GM23338 (cell line): ENCODE data around the gene ATF6. TPM values are rescaled to one million over a fixed set of nuclear protein-coding genes. Genes with fewer than 3 reads are reported as not detected.

Source experiments
- ATAC-seq: fragments of 200-7000 bp; cut with Tn5 transposase; 3 replicates; pipeline ENCODE4 v1.9.1; 2020
- DNase-seq: peaks from one replicate; pipeline ENCODE4 v3.0.0-alpha.2; 2015; ENCODE audit warnings: low spot score
- H2AFZ ChIP-seq: fragments of 200-600 bp; sonication (generic); 2 replicates; pipeline ENCODE4 v1.8.0; 2016; ENCODE audit warnings: antibody characterized with exemption, mild to moderate bottlenecking, moderate library complexity
- H3F3A ChIP-seq: fragments of 200-600 bp; sonication (generic); replicated peaks from 2 replicates; pipeline ENCODE4 v1.8.0; 2017; ENCODE audit warnings: antibody characterized with exemption, mixed run types, low read depth
- H3K27ac ChIP-seq: fragments of 200-600 bp; sonication (generic); 2 replicates; pipeline ENCODE4 v1.6.1; 2016; ENCODE audit warnings: low read depth
- H3K27me3 ChIP-seq: fragments of 200-600 bp; sonication (generic); 2 replicates; pipeline ENCODE4 v1.8.0; 2016; ENCODE audit warnings: mild to moderate bottlenecking, mixed run types, moderate library complexity; ENCODE audit not compliant: insufficient read depth
- H3K36me3 ChIP-seq: fragments of 200-600 bp; sonication (generic); 2 replicates; pipeline ENCODE4 v1.8.0; 2016; ENCODE audit warnings: mild to moderate bottlenecking; ENCODE audit not compliant: insufficient read depth
- H3K4me1 ChIP-seq: fragments of 200-600 bp; sonication (generic); 2 replicates; pipeline ENCODE4 v1.8.0; 2016; ENCODE audit warnings: mild to moderate bottlenecking, moderate library complexity; ENCODE audit not compliant: insufficient read depth
- H3K4me2 ChIP-seq: fragments of 200-600 bp; sonication (generic); 2 replicates; pipeline ENCODE4 v1.7.1; 2017; ENCODE audit warnings: mixed run types
- H3K4me3 ChIP-seq: fragments of 200-600 bp; sonication (generic); 2 replicates; pipeline ENCODE4 v1.6.1; 2016; ENCODE audit warnings: mixed run types
- H3K79me2 ChIP-seq: fragments of 200-600 bp; sonication (generic); replicated peaks from 2 replicates; pipeline ENCODE4 v1.8.0; 2017; ENCODE audit warnings: mild to moderate bottlenecking; ENCODE audit not compliant: insufficient read depth
- H3K9me2 ChIP-seq: fragments of 200-600 bp; sonication (generic); 2 replicates; pipeline ENCODE4 v1.8.0; 2017; ENCODE audit not compliant: insufficient read depth
- H4K20me1 ChIP-seq: fragments of 200-600 bp; sonication (generic); replicated peaks from 2 replicates; pipeline ENCODE4 v1.8.0; 2017; ENCODE audit warnings: mild to moderate bottlenecking; ENCODE audit not compliant: insufficient read depth
- H3K27ac Mint-ChIP-seq: 2 replicates; pipeline ENCODE4 v1.8.0; 2020; ENCODE audit warnings: inconsistent platforms, mild to moderate bottlenecking, moderate library complexity, mixed read lengths
- H3K27me3 Mint-ChIP-seq: 3 replicates; pipeline ENCODE4 v1.8.0; 2022; ENCODE audit warnings: low read depth, mild to moderate bottlenecking, moderate library complexity, mixed read lengths, inconsistent platforms; ENCODE audit not compliant: insufficient read depth, poor library complexity
- H3K36me3 Mint-ChIP-seq: 3 replicates; pipeline ENCODE4 v1.8.0; 2021; ENCODE audit warnings: low read depth, mild to moderate bottlenecking, inconsistent platforms, moderate library complexity, mixed read lengths
- H3K4me1 Mint-ChIP-seq: 3 replicates; pipeline ENCODE4 v1.8.0; 2020; ENCODE audit warnings: mild to moderate bottlenecking, inconsistent platforms, mixed read lengths
- H3K4me3 Mint-ChIP-seq: 3 replicates; pipeline ENCODE4 v1.8.0; 2021; ENCODE audit warnings: moderate library complexity, mild to moderate bottlenecking, inconsistent platforms, mixed read lengths
- H3K9me3 Mint-ChIP-seq: 3 replicates; pipeline ENCODE4 v1.8.0; 2020; ENCODE audit warnings: moderate library complexity, mild to moderate bottlenecking, inconsistent platforms, mixed read lengths
- EZH2phosphoT487 ChIP-seq: fragments of 200-600 bp; sonication (generic); IDR thresholded peaks from one replicate; pipeline ENCODE4 v1.8.1; 2018; ENCODE audit warnings: antibody characterized with exemption; ENCODE audit not compliant: unreplicated experiment
- POLR2AphosphoS5 ChIP-seq: IDR thresholded peaks from 2 replicates; pipeline ENCODE4 v1.6.1; 2016; ENCODE audit warnings: antibody characterized with exemption, low read depth
- STAT1 ChIP-seq: IDR thresholded peaks from one replicate; pipeline ENCODE4 v1.6.1; 2016; ENCODE audit warnings: antibody characterized with exemption; ENCODE audit not compliant: unreplicated experiment
- polyA plus RNA-seq: library from polyadenylated mRNA; unstranded; fragments of >200 nt; fragmentation: Nextera tagmentation; extraction: Ambion mirVana; gene quantifications from 2 replicates; pipeline ENCODE4 v1.2.1, GENCODE V29; 2016
- total RNA-seq: library from RNA; depleted of rRNA; stranded (reverse); fragments of >200 nt; shearing (Covaris generic); gene quantifications from 2 replicates; pipeline ENCODE4 v1.2.3, GENCODE V29; 2014
- TF ChIP-seq, protein P1 (sequence below): IDR thresholded peaks from one replicate; pipeline ENCODE4 v1.6.1; 2018; ENCODE audit warnings: antibody characterized with exemption; ENCODE audit not compliant: unreplicated experiment
- TF ChIP-seq, protein P2 (sequence below): IDR thresholded peaks from 2 replicates; pipeline ENCODE4 v1.6.1; 2016; ENCODE audit warnings: antibody characterized with exemption
- TF ChIP-seq, protein P3 (sequence below), 2 experiments: fragments of 200-600 bp in 1 of 2; sonication (generic) in 1 of 2; conservative IDR thresholded peaks; 2 replicates each; pipeline versions ENCODE4 v1.5.1 to v1.6.1; 2016 to 2017; ENCODE audit warnings: antibody characterized with exemption in 2 of 2, low read depth in 2 of 2, mild to moderate bottlenecking in 2 of 2, moderate library complexity in 1 of 2

ATF6 gene
- total and polyA plus RNA-seq, 2 experiments from 2014 or later = 5.0 to 13.5 TPM

DNA sequence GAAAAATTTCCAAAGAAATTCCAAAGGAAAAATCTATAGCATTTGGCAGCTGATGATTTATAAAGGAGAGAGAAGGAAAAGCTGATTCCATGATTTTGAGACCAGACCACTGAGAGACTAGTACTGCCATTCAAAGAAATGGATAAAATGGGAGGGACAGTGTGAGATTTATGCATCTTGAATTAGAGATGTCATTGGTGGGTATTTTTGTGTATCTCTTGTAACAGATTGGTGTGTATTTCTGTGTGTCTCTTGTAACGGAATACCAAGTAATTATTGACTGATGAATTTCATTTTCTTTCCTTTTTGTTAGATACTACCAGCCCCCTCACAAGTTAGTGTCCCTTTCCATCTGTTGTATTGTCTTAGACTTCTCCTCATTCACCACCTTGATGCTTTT, 155.4 kb downstream of the ATF6 start:
- Histone ChIP-seq H4K20me1 (no peaks in the 10 kb centered on the region), H3K4me3 (no peak overlapping the region), H3K27me3 (no peaks in the 10 kb centered on the region), H3K9me2 (no peaks in the 10 kb centered on the region), H3F3A (no peaks in the 10 kb centered on the region), H3K79me2 (no peaks in the 10 kb centered on the region), H3K4me1 (no peaks in the 10 kb centered on the region), H3K4me2 (no peak overlapping the region), H2AFZ (no peak overlapping the region), H3K36me3 (no peaks in the 10 kb centered on the region), H3K27ac (no peak overlapping the region)
- H3K36me3 Mint-ChIP-seq = no peaks in the 10 kb centered on the region
- DNase-seq = no peak
- H3K4me1 Mint-ChIP-seq = no peaks in the 10 kb centered on the region
- H3K4me3 Mint-ChIP-seq = no peak overlapping the region
- peaks cover 2% of the 10 kb centered on the region for H3K27me3 Mint-ChIP-seq
- no peak overlapping the region for H3K27ac Mint-ChIP-seq
- TF ChIP-seq, protein P1, sequence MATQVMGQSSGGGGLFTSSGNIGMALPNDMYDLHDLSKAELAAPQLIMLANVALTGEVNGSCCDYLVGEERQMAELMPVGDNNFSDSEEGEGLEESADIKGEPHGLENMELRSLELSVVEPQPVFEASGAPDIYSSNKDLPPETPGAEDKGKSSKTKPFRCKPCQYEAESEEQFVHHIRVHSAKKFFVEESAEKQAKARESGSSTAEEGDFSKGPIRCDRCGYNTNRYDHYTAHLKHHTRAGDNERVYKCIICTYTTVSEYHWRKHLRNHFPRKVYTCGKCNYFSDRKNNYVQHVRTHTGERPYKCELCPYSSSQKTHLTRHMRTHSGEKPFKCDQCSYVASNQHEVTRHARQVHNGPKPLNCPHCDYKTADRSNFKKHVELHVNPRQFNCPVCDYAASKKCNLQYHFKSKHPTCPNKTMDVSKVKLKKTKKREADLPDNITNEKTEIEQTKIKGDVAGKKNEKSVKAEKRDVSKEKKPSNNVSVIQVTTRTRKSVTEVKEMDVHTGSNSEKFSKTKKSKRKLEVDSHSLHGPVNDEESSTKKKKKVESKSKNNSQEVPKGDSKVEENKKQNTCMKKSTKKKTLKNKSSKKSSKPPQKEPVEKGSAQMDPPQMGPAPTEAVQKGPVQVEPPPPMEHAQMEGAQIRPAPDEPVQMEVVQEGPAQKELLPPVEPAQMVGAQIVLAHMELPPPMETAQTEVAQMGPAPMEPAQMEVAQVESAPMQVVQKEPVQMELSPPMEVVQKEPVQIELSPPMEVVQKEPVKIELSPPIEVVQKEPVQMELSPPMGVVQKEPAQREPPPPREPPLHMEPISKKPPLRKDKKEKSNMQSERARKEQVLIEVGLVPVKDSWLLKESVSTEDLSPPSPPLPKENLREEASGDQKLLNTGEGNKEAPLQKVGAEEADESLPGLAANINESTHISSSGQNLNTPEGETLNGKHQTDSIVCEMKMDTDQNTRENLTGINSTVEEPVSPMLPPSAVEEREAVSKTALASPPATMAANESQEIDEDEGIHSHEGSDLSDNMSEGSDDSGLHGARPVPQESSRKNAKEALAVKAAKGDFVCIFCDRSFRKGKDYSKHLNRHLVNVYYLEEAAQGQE = no peak
- ATAC-seq = no peak
- no peaks in the 10 kb centered on the region for H3K9me3 Mint-ChIP-seq

DNA sequence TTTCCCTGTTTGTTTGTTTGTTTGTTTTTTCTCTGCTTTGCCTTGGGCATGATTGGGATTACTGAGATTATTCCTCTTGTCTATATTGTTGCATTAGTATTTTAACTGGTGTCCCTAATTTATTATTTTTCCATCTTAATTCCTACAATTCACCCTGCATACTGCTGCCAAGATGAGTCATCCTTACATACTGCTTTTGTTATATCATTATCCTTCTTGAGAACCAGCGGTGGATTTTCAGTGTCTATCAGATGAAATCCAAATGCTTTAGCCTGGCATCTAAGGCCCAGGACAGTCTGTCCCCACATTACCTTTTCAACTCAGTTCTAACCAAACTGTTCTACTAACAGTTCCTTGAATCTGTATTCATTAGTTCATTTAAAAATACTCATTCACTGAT, 155.9 kb downstream of the ATF6 start:
- H3K27ac Mint-ChIP-seq = no peak overlapping the region

DNA sequence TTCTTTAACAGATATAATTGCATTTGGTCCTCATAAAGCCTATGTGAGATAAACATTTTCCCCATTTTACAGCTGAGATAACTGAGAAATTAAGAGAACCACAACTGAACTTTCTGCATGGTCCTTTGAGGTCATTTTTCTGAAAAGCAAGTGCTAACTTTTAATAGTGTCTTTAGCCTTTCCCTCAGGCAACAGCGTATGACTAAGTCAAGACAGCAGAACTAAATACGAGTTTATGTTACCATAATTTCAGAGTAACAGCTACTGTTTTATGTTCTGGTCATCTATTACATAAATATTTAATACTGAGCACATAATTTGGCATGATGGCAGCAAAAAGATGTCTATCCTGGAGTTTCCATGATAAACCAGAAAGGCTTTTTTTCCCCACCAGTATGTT, 161.9 kb downstream of the ATF6 start:
- Histone ChIP-seq H3K9me2 (no peaks in the 10 kb centered on the region), H4K20me1 (no peaks in the 10 kb centered on the region), H3K4me1 (no peaks in the 10 kb centered on the region), H3K79me2 (no peaks in the 10 kb centered on the region), H2AFZ (no peak overlapping the region), H3K4me3 (no peak overlapping the region), H3K27ac (no peak overlapping the region), H3F3A (no peaks in the 10 kb centered on the region), H3K27me3 (no peaks in the 10 kb centered on the region), H3K36me3 (no peaks in the 10 kb centered on the region), H3K4me2 (no peak overlapping the region)
- DNase-seq (no peak), ATAC-seq (no peak)
- Mint-ChIP-seq H3K9me3 (no peaks in the 10 kb centered on the region), H3K27me3 (no peaks in the 10 kb centered on the region), H3K27ac (no peak overlapping the region), H3K4me1 (no peaks in the 10 kb centered on the region), H3K36me3 (no peaks in the 10 kb centered on the region), H3K4me3 (no peak overlapping the region)
- TF ChIP-seq, protein P2, sequence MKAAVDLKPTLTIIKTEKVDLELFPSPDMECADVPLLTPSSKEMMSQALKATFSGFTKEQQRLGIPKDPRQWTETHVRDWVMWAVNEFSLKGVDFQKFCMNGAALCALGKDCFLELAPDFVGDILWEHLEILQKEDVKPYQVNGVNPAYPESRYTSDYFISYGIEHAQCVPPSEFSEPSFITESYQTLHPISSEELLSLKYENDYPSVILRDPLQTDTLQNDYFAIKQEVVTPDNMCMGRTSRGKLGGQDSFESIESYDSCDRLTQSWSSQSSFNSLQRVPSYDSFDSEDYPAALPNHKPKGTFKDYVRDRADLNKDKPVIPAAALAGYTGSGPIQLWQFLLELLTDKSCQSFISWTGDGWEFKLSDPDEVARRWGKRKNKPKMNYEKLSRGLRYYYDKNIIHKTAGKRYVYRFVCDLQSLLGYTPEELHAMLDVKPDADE = no peak
- TF ChIP-seq, protein P3, sequence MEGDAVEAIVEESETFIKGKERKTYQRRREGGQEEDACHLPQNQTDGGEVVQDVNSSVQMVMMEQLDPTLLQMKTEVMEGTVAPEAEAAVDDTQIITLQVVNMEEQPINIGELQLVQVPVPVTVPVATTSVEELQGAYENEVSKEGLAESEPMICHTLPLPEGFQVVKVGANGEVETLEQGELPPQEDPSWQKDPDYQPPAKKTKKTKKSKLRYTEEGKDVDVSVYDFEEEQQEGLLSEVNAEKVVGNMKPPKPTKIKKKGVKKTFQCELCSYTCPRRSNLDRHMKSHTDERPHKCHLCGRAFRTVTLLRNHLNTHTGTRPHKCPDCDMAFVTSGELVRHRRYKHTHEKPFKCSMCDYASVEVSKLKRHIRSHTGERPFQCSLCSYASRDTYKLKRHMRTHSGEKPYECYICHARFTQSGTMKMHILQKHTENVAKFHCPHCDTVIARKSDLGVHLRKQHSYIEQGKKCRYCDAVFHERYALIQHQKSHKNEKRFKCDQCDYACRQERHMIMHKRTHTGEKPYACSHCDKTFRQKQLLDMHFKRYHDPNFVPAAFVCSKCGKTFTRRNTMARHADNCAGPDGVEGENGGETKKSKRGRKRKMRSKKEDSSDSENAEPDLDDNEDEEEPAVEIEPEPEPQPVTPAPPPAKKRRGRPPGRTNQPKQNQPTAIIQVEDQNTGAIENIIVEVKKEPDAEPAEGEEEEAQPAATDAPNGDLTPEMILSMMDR (conservative IDR thresholded peaks at IDR 0.05; ENCODE audit: low read depth in 2 of 2) = no peak
- TF ChIP-seq STAT1 = no peak
- no peak for TF ChIP-seq EZH2phosphoT487
- TF ChIP-seq POLR2AphosphoS5 = no peak

More for the DNA sequence above, 155.9 kb downstream of the ATF6 start:
- H3K4me3 Mint-ChIP-seq = no peak overlapping the region
- no peak overlapping the region for H3K4me2 ChIP-seq
- no peaks in the 10 kb centered on the region for H3K9me3 Mint-ChIP-seq
- H3K36me3 ChIP-seq = no peaks in the 10 kb centered on the region
- no peaks in the 10 kb centered on the region for H3K4me1 Mint-ChIP-seq
- no peak overlapping the region for H2AFZ ChIP-seq
- H3K79me2 ChIP-seq = no peaks in the 10 kb centered on the region
- H3K4me1 ChIP-seq = no peaks in the 10 kb centered on the region
- ATAC-seq = no peak
- H3K27me3 Mint-ChIP-seq = peaks cover 2% of the 10 kb centered on the region
- H3K36me3 Mint-ChIP-seq = no peaks in the 10 kb centered on the region
- H3K27me3 ChIP-seq = no peaks in the 10 kb centered on the region
- H3F3A ChIP-seq = no peaks in the 10 kb centered on the region
- H4K20me1 ChIP-seq = no peaks in the 10 kb centered on the region
- H3K4me3 ChIP-seq = no peak overlapping the region
- TF ChIP-seq STAT1 (no peak), POLR2AphosphoS5 (no peak), EZH2phosphoT487 (no peak)
- DNase-seq = no peak
- H3K9me2 ChIP-seq = no peaks in the 10 kb centered on the region
- no peak overlapping the region for H3K27ac ChIP-seq
